ENCODE data around the gene ATP6V0A4.
"Not testable (repeated sequence)": the region's sequence is repeated elsewhere in the genome, so short reads cannot be mapped to it uniquely, and the experiment has no call there.

ATP6V0A4 gene

DNA sequence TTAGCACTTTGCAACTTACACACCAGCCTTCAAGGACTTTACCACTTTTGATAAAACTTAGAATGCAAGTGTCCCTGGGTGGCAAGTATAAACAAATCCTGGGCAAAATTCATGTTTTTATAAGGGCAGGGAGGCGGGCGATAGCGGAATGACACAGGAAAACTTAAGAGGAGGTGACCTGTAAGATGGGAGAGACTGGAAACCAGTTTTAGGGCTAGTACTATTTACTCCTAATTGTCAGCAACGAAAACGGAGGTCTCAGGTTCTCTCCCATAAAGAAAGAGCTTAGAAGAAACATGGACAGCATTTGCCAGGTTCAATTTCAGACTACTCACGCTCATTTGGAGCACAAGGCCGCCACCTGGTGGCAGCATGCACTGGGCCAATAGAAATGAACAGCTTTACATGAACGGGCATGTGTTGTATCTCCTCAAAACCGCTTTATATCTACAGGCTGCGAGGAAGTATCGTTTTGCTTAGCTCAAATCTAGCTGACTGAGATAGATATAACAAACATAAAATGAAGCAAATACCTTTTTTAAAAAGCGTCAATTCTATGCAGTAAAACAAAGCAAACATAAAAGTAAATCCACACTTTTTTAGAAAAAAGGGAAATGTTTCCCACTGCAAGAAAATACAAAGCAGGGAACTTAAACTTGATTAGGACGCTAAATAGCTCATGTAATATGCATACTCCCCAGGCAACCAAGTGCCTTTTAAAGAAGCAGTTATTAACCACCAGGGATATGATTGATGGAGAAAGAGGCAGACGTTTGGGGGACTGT lies 59.3 kb downstream of the ATP6V0A4 start:
- DNase-seq (ENCODE audit: low spot score) (no peak), ATAC-seq (ENCODE audit: low read depth) (peak; percentile 90)
- Histone ChIP-seq H3K4me1 (ENCODE audit: insufficient read depth, poor library complexity, severe bottlenecking) (no peaks in the 10 kb centered on the region), H3K27ac (ENCODE audit: poor library complexity, severe bottlenecking) (no peak overlapping the region), H3K9me3 (ENCODE audit: severe bottlenecking) (no peaks in the 10 kb centered on the region), H3K36me3 (ENCODE audit: low read depth) (no peaks in the 10 kb centered on the region), H3K27me3 (ENCODE audit: insufficient read depth, poor library complexity, severe bottlenecking) (no peaks in the 10 kb centered on the region), H3K4me3 (ENCODE audit: severe bottlenecking) (no peak overlapping the region)
- peak; percentile 91 for TF ChIP-seq CTCF (IDR thresholded peaks at IDR 0.05; ENCODE audit: poor library complexity, severe bottlenecking)

GRCh38 chr7:138738114-138738513 lies 59.9 kb downstream of the ATP6V0A4 start:
- H3K4me3 ChIP-seq (ENCODE audit: severe bottlenecking): no peak overlapping the region
- ATAC-seq (ENCODE audit: low read depth): no peak
- no peak overlapping the region for H3K27ac ChIP-seq (ENCODE audit: poor library complexity, severe bottlenecking)
- TF ChIP-seq CTCF (IDR thresholded peaks at IDR 0.05; ENCODE audit: poor library complexity, severe bottlenecking): no peak
- H3K9me3 ChIP-seq (ENCODE audit: severe bottlenecking): no peaks in the 10 kb centered on the region
- no peaks in the 10 kb centered on the region for H3K36me3 ChIP-seq (ENCODE audit: low read depth)
- H3K4me1 ChIP-seq (ENCODE audit: insufficient read depth, poor library complexity, severe bottlenecking): no peaks in the 10 kb centered on the region
- no peaks in the 10 kb centered on the region for H3K27me3 ChIP-seq (ENCODE audit: insufficient read depth, poor library complexity, severe bottlenecking)
- DNase-seq (ENCODE audit: low spot score): no peak

DNA sequence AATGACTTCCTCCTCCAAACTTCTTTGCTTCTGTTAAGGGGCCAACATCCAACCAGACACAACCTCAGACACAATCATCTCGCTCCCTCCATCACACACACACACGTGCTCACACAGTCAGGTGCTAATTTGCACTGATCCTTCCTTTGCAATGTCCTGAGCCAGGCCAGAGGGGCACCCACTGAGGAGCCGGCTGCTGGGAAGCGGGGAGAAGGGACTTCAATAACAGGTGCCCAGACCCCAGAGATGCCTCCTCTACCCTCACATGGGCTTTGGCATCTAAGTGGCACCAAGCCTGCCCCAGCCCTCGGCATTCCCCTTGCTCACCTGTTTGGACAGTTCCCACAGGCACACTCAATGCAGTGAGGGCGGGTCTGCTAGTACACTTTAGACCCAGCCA lies 62.6 kb downstream of the ATP6V0A4 start:
- TF ChIP-seq CTCF (IDR thresholded peaks at IDR 0.05; ENCODE audit: poor library complexity, severe bottlenecking): no peak
- no peaks in the 10 kb centered on the region for H3K9me3 ChIP-seq (ENCODE audit: severe bottlenecking)
- H3K27ac ChIP-seq (ENCODE audit: poor library complexity, severe bottlenecking): no peak overlapping the region
- H3K27me3 ChIP-seq (ENCODE audit: insufficient read depth, poor library complexity, severe bottlenecking): no peaks in the 10 kb centered on the region
- ATAC-seq (ENCODE audit: low read depth) (no peak), DNase-seq (ENCODE audit: low spot score) (no peak)
- H3K4me1 ChIP-seq (ENCODE audit: insufficient read depth, poor library complexity, severe bottlenecking): no peaks in the 10 kb centered on the region
- H3K36me3 ChIP-seq (ENCODE audit: low read depth): no peaks in the 10 kb centered on the region
- H3K4me3 ChIP-seq (ENCODE audit: severe bottlenecking): no peak overlapping the region

DNA sequence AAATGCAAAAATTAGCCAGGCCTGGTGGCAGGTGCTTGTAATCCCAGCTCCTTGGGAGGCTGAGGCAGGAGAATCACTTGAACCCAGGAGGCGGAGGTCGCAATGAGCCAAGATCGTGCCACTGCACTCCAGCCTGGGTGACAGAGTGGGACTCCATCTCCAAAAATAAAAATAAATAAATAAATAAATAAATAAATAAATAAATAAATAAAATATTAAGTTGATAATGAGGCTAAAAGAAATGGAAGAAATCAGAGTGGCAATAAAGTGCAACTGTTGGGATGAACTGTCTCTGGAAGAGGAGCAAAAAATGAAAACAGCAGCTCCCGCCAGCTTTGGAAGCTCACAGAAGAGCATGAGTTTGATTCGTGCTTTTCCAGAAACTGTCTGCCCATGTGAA lies 66.3 kb downstream of the ATP6V0A4 start:
- H3K36me3 ChIP-seq (ENCODE audit: low read depth); H3K9me3 ChIP-seq (ENCODE audit: severe bottlenecking); H3K4me1 ChIP-seq (ENCODE audit: insufficient read depth, poor library complexity, severe bottlenecking); DNase-seq (ENCODE audit: low spot score); H3K27ac ChIP-seq (ENCODE audit: poor library complexity, severe bottlenecking); ATAC-seq (ENCODE audit: low read depth); H3K27me3 ChIP-seq (ENCODE audit: insufficient read depth, poor library complexity, severe bottlenecking); H3K4me3 ChIP-seq (ENCODE audit: severe bottlenecking): not testable (repeated sequence)

- no peak for ATAC-seq (ENCODE audit: low read depth)
- no peaks in the 10 kb centered on the region for H3K27me3 ChIP-seq (ENCODE audit: insufficient read depth, poor library complexity, severe bottlenecking)
- H3K36me3 ChIP-seq (ENCODE audit: low read depth): no peaks in the 10 kb centered on the region
- H3K27ac ChIP-seq (ENCODE audit: poor library complexity, severe bottlenecking): no peak overlapping the region
- no peaks in the 10 kb centered on the region for H3K4me1 ChIP-seq (ENCODE audit: insufficient read depth, poor library complexity, severe bottlenecking)
- no peak for TF ChIP-seq CTCF (IDR thresholded peaks at IDR 0.05; ENCODE audit: poor library complexity, severe bottlenecking)
- H3K9me3 ChIP-seq (ENCODE audit: severe bottlenecking): no peaks in the 10 kb centered on the region
- no peak for DNase-seq (ENCODE audit: low spot score)
- H3K4me3 ChIP-seq (ENCODE audit: severe bottlenecking): no peak overlapping the region
Measured at GRCh38 chr7:138729444-138729843, 68.6 kb downstream of the ATP6V0A4 start.

Measured in RWPE2 (cell line).